ENCODE measurements around the gene ATP6V1G2.
A peak's percentile ranks its signal among the peaks of the same experiment; 100 is the strongest.

GRCh38 chr6:31541658-31542521 lies 4.5 kb downstream of the ATP6V1G2 start, which contains the start of gene DDX39B:
- no peak for TF ChIP-seq CTCF (IDR thresholded peaks at IDR 0.05)
- TF ChIP-seq POLR2AphosphoS5 (IDR thresholded peaks at IDR 0.05), result peak; percentile 86 to 94 (median 89)
- peak; percentile 85 for TF ChIP-seq POLR2A (IDR thresholded peaks at IDR 0.05)
